ENCODE measurements around the gene TYMP.

DNA sequence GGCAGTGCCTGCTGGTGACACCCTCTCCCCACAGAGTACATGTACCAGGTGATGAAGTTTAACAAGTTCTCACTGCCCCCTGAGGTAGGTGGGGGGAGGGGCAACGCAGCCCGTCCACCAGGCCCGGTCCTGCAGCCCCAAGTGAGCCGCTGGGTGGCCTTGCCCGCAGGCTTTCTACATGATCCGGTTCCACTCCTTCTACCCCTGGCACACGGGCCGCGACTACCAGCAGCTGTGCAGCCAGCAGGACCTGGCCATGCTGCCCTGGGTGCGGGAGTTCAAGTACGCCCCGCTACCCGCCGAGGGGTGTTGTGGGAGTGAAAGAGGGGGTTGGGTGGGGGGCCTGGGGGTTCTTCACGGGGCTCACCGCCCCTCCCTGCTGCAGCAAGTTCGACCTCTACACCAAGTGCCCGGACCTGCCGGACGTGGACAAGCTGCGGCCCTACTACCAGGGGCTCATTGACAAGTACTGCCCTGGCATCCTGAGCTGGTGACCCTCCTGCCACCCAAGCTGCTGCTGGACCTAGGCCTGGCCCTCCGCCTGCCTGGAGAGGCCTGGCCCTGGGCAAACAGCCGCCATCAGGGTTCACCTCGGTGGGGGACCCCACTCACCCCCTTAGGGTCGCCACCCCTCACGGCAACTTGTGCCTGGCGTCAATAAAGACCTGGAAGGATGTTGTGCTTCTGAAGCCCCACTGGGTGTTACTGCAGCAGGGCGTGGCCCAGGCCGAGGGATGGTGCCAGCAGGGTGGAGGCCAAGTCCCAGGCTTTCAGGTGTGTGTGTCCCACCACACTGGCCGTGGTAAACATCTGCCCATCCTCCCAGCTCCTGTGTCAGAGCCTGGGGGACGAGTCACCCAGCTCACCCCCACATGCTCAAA is 40.2 kb downstream of the TYMP start:
- TF ChIP-seq, protein P1, sequence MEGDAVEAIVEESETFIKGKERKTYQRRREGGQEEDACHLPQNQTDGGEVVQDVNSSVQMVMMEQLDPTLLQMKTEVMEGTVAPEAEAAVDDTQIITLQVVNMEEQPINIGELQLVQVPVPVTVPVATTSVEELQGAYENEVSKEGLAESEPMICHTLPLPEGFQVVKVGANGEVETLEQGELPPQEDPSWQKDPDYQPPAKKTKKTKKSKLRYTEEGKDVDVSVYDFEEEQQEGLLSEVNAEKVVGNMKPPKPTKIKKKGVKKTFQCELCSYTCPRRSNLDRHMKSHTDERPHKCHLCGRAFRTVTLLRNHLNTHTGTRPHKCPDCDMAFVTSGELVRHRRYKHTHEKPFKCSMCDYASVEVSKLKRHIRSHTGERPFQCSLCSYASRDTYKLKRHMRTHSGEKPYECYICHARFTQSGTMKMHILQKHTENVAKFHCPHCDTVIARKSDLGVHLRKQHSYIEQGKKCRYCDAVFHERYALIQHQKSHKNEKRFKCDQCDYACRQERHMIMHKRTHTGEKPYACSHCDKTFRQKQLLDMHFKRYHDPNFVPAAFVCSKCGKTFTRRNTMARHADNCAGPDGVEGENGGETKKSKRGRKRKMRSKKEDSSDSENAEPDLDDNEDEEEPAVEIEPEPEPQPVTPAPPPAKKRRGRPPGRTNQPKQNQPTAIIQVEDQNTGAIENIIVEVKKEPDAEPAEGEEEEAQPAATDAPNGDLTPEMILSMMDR (IDR thresholded peaks at IDR 0.05): no peak
- no peak for TF ChIP-seq POLR2A (IDR thresholded peaks at IDR 0.05)

Measured in testis (tissue), 2 donors.